ENCODE data around the gene CCR6.
A peak's percentile ranks its signal among the peaks of the same experiment; 100 is the strongest.

Gene CCR6

GRCh38 chr6:167119670-167120582, 3.0 kb upstream of the CCR6 start:
- no peak for DNase-seq (ENCODE audit: low spot score)

DNA sequence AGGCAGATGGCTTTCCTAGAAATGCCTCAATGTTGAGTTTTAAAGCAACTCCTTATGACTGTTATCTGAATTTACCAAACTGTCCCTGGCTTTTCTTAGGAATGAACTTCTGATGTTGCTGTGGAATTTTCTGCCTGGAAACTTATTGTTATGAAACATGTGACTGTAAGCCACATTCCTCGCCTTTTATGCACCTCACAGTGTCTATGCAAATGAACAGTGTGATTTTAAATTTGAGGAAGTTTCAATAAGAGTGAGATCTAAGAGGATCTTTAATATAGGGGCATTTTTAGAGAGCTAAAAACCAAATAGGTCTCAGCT, 2.4 kb upstream of the CCR6 start:
- no peak for DNase-seq (ENCODE audit: low spot score)

GRCh38 chr6:167121335-167121841, 1.5 kb upstream of the CCR6 start:
- DNase-seq (ENCODE audit: low spot score), result no peak

- no peak for DNase-seq (ENCODE audit: low spot score)
Observed at GRCh38 chr6:167122041-167122826, 662 bp upstream of the CCR6 start.

- no peak for DNase-seq (ENCODE audit: low spot score)
Observed at GRCh38 chr6:167124753-167125152, 1.9 kb downstream of the CCR6 start.

DNA sequence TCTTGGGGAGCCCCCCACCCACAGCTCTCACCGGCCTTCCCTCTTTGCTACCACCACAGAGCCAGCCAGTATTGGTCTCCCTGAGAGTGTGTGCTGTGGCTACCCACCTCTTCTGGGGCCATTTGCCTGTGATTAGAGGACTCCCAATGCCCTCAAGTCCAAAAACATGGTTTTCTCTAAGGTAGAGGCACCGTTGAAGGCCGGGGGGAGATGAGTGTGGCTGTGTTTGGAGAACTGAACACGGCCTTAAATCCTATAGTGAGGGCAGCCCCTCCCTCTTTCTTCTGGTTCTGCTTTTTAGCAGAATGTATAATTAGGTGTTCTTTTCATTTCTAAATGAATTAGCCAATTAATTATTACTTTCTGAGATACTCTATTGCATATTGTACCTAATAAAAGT, 2.5 kb downstream of the CCR6 start:
- DNase-seq (ENCODE audit: low spot score), result no peak

GRCh38 chr6:167125855-167126349, 3.0 kb downstream of the CCR6 start:
- no peak for DNase-seq (ENCODE audit: low spot score)

GRCh38 chr6:167127785-167128531, 5.1 kb downstream of the CCR6 start:
- no peak for DNase-seq (ENCODE audit: low spot score)

- DNase-seq (ENCODE audit: low spot score), result no peak
Observed at GRCh38 chr6:167129159-167129558, 6.3 kb downstream of the CCR6 start.

- DNase-seq (ENCODE audit: low spot score), result no peak
Observed at GRCh38 chr6:167129562-167129961, 6.7 kb downstream of the CCR6 start.

DNA sequence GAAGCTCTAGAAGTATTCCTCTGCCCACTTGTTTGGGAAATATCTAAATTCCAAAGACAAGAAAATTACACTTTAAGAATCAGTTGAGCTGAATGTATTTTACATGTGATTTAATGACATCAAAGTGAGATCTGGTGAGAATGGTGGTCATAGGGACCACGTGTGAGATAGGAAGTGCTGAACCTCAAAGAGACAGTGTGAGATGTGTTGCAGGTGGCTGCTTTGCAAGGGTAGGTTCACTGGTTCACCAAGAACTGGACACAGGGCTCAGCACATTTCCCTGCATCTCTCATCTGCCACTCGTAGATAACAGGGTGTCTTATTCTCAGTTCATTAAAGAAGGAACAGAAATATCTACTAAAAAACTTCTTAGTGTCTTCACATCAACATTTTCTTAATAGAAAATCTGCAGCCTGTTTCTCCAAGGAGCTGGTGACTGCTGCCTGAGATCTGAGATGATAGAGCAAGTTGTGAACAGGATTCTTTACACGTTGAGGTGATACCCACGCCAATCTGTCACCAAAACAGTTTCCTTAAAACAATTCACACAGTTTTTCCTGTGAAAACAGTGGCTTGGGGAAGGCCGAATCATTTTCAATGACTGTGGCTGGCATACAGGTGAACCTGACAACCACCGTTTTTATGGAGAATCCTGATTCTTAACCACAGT, 7.2 kb downstream of the CCR6 start:
- no peak for DNase-seq (ENCODE audit: low spot score)

DNA sequence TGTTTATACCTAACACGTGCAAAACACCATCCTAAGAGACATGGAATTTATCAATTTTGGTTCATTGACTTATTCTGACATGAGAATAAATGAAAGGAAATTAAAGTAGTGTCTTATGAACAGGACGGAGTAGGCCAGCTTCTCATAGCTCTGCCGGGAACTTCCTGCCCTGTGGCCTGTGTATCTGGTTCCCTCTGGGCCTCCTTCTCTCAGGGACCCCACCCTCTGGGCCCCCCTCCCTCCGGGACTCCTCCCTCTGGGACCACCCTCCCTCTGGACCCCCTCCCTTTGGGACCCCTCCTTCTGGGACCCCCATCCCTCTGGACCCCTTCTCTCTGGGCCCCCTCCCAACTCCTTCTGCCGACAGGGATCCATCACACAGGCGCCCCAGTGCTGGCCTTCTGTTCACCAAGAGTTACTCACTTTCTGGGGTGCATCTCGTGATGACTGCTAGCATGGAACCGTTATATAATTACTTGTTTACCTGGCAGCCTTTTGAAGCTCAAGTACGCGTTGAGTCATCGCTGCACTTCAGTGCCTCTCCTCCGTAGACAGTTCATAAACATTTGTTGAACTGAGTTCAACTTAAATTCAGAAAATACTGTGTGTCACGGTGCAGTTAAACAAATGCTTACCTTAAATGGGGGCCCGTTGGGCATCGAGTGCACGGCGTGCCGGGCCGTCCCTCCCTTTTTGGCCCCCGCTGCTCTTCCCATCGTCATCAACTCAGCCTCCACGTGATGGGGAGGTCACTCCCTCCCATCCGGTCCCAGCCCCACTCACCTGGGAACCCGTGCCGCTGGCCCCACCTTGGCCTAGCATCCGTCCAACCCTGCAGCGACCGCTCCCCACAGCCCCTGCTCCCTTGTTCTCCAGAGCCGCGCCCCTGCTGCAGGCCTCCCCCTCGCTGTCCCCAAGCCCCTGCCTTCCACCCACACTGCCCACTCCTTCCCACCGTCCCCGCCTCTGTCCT, 8.1 kb downstream of the CCR6 start:
- no peak for DNase-seq (ENCODE audit: low spot score)

- DNase-seq (ENCODE audit: low spot score), result no peak
Observed at GRCh38 chr6:167134448-167135328, 11.8 kb downstream of the CCR6 start.

DNA sequence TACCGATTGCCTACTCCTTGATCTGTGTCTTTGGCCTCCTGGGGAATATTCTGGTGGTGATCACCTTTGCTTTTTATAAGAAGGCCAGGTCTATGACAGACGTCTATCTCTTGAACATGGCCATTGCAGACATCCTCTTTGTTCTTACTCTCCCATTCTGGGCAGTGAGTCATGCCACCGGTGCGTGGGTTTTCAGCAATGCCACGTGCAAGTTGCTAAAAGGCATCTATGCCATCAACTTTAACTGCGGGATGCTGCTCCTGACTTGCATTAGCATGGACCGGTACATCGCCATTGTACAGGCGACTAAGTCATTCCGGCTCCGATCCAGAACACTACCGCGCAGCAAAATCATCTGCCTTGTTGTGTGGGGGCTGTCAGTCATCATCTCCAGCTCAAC, 13.5 kb downstream of the CCR6 start:
- DNase-seq (ENCODE audit: low spot score), result peak; percentile 29

- no peak for DNase-seq (ENCODE audit: low spot score)
Observed at GRCh38 chr6:167137081-167137480, 14.2 kb downstream of the CCR6 start.

DNA sequence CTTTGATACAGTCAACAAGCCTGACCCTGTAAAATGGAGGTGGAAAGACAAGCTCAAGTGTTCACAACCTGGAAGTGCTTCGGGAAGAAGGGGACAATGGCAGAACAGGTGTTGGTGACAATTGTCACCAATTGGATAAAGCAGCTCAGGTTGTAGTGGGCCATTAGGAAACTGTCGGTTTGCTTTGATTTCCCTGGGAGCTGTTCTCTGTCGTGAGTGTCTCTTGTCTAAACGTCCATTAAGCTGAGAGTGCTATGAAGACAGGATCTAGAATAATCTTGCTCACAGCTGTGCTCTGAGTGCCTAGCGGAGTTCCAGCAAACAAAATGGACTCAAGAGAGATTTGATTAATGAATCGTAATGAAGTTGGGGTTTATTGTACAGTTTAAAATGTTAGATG, 15.0 kb downstream of the CCR6 start:
- DNase-seq (ENCODE audit: low spot score), result no peak

DNA sequence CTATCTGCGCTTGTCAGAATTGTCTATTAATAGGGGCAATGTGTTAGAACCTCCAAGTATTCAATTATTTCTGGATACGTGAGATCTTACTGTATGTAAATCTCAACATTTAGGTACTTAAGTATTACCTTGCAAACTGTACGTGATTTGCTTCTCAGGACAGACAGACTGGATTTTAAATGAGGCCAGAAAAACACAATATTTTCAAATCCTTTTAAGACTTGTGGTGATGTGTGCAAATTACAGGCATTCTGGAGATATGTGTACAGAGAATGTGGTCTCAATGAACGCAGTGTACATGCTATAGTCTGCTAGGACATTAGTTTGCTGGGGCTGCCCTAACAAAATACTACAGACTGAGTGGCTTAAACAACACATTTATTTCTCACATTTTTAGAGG, 16.9 kb downstream of the CCR6 start:
- DNase-seq (ENCODE audit: low spot score), result no peak

- DNase-seq (ENCODE audit: low spot score), result no peak
Observed at GRCh38 chr6:167140589-167141474, 17.9 kb downstream of the CCR6 start.
